Measurements from ENCODE around the gene MORN1. TPM values are rescaled to one million over a fixed set of nuclear protein-coding genes. Genes with fewer than 3 reads are reported as not detected.

MORN1 gene
- total and polyA plus RNA-seq, 9 of the 15 experiments (the other 6 are each of a cell fraction or from before 2014, with no cell fraction given) = 0.24 to 9.3 (median 4.2) TPM

- H3K9me3 ChIP-seq (replicated peaks; ENCODE audit: control insufficient read depth, insufficient read depth, low read depth, low read length) = no peaks in the 10 kb centered on the region
- no peak for DNase-seq (ENCODE audit: extremely low read depth in 1 of 4, low spot score in 3 of 4)
- no peak for ATAC-seq
- no peaks in the 10 kb centered on the region for H3K9me1 ChIP-seq (ENCODE audit: control insufficient read depth, insufficient read depth, low read length)
- BruUV-seq (replicated peaks) = no TSS peak
- no peaks in the 10 kb centered on the region for H3K79me2 ChIP-seq (ENCODE audit: control insufficient read depth, insufficient read depth, low read length)
- H3K4me3 ChIP-seq = no peak overlapping the region
- peaks cover 0 to 74% of the 10 kb centered on the region in 2 experiments; a peak in 3 of 5 replicates for H3K4me1 ChIP-seq (replicated peaks in 1 of 2; ENCODE audit: control insufficient read depth in 2 of 2, insufficient read depth in 2 of 2, low read length in 2 of 2)
- H3K36me3 ChIP-seq (ENCODE audit: control insufficient read depth, insufficient read depth, low read length) = no peaks in the 10 kb centered on the region
- H2AFZ ChIP-seq (ENCODE audit: low read depth, low read length) = no peak overlapping the region
- 0 out of 2 replicates have a peak, but pooled peaks cover 5% of the 10 kb centered on the region for H4K20me1 ChIP-seq (replicated peaks; ENCODE audit: control insufficient read depth, insufficient read depth, low read length)
- WGBS (ENCODE audit: insufficient coverage, low coverage, missing lambda C conversion rate) = 9% methylated on average over 39 of the region's 41 CpGs
- intact Hi-C loops (cut with micrococcal nuclease) (no loop called here), in situ Hi-C loops (cut with MboI) (no loop called here)
- TF ChIP-seq PCBP1 (IDR thresholded peaks at IDR 0.05; ENCODE audit: low read depth, low read length, poor library complexity, severe bottlenecking) = peak; percentile 36
- no peak for TF ChIP-seq GTF2E2 (tag; IDR thresholded peaks at IDR 0.05)
- peak in 1 of 2 experiments; percentile 33; a peak in 1 of 4 replicates for TF ChIP-seq UBTF (IDR thresholded peaks at IDR 0.05; ENCODE audit: borderline replicate concordance in 1 of 2, low read depth in 2 of 2, low read length in 2 of 2)
- H3K4me2 ChIP-seq (ENCODE audit: insufficient read depth, low read length) = no peak overlapping the region
- peak overlapping the region in 1 of 2 experiments; percentile 35; a peak in 2 of 4 replicates for H3K9ac ChIP-seq (ENCODE audit: insufficient read depth in 1 of 2, low read depth in 2 of 2, low read length in 2 of 2)
- FAIRE-seq = no peak
- peaks cover 60 to 84% of the 10 kb centered on the region in 2 experiments for H3K27me3 ChIP-seq (ENCODE audit: control insufficient read depth in 2 of 2, insufficient read depth in 2 of 2, low read length in 2 of 2)
- H3K27ac ChIP-seq (ENCODE audit: extremely low read depth, low read depth, low read length) = no peak overlapping the region
- ChIA-PET CTCF (ENCODE audit: low intra/inter-chr PET ratio) (no interaction called here), POLR2A (interaction anchor here (0.7 to 1.6 kb wide), 3 partner anchors 22 to 132 kb away, joined by 3 to 5 read pairs (median 4); no protein-coding TSS in a partner anchor)
Observed at GRCh38 chr1:2320760-2321667, 70.3 kb downstream of the MORN1 start.

Data from K562 (cell line).